Adrenal gland (tissue), 5 donors: ENCODE results near the gene CLMN.

Experiments used
- POLR2A ChIP-seq, 2 donors: fragments of 450-650 bp; IDR thresholded peaks; one replicate each; pipeline ENCODE4 v1.6.1; 2017; ENCODE audit warnings: antibody characterized with exemption in 2 of 2, mild to moderate bottlenecking in 2 of 2, moderate library complexity in 1 of 2
- TF ChIP-seq, protein P1 (sequence below), 6 experiments: fragments of 450-650 bp in 4 of 6; fragments of 200-600 bp in 2 of 6; sonication (generic) in 1 of 6; IDR thresholded peaks; 1 replicate in 5 of 6; 2 replicates in 1 of 6; pipeline versions ENCODE4 v1.5.1 to v1.8.0; 2016 to 2021; ENCODE audit warnings: antibody characterized with exemption in 6 of 6, mild to moderate bottlenecking in 2 of 6, moderate library complexity in 1 of 6
- donor health status: DM: no; HTN: no; CAD: no.

DNA sequence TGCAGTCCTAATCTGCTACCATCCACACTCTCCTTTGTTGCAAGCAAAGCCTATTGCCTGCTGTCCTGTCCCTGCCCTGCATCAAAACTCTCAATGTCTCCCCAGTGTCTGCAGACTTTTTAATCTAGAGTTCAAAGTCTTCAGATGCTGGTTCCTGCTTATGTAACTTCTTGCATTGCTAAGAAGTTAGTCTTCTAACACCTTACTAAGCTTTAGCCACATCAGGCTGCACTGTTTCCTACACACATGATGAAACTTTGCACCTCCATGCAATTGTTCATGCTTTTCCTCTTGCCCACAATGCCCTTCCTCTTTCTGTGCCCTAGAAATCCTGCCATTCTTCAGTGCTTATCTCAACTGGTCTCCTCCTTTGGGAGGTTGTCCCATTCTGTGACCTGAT lies 146.2 kb downstream of the CLMN start:
- TF ChIP-seq, protein P1, sequence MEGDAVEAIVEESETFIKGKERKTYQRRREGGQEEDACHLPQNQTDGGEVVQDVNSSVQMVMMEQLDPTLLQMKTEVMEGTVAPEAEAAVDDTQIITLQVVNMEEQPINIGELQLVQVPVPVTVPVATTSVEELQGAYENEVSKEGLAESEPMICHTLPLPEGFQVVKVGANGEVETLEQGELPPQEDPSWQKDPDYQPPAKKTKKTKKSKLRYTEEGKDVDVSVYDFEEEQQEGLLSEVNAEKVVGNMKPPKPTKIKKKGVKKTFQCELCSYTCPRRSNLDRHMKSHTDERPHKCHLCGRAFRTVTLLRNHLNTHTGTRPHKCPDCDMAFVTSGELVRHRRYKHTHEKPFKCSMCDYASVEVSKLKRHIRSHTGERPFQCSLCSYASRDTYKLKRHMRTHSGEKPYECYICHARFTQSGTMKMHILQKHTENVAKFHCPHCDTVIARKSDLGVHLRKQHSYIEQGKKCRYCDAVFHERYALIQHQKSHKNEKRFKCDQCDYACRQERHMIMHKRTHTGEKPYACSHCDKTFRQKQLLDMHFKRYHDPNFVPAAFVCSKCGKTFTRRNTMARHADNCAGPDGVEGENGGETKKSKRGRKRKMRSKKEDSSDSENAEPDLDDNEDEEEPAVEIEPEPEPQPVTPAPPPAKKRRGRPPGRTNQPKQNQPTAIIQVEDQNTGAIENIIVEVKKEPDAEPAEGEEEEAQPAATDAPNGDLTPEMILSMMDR (IDR thresholded peaks at IDR 0.05) = no peak
- TF ChIP-seq POLR2A (IDR thresholded peaks at IDR 0.05) = no peak
